Stimulated activated CD4-positive, alpha-beta T cell treated with anti-CD3 and anti-CD28 coated beads, Interleukin-4, amount 100 ng/mL, for 48 hours (primary cell): ENCODE results near the gene SNX19.
A peak's percentile ranks its signal among the peaks of the same experiment; 100 is the strongest.
"Not testable (repeated sequence)": the region's sequence is repeated elsewhere in the genome, so short reads cannot be mapped to it uniquely, and the experiment has no call there.

ENCODE experiments used
- DNase-seq, 2 donors: peaks; one replicate each; pipeline ENCODE4 v3.0.0-alpha.2; 2020; ENCODE audit warnings: low read depth in 2 of 2

Gene SNX19

GRCh38 chr11:130916238-130916855 is at the start of gene SNX19:
TSS of gene SNX19 (minus strand) at chr11:130916479. CDS start at chr11:130915939, 540 bp downstream.
- DNase-seq: peak; percentile 83 to 86

- DNase-seq: no peak
Observed at GRCh38 chr11:130964058-130964792, 47.9 kb upstream of the SNX19 start.

- DNase-seq: no peak
Observed at GRCh38 chr11:130947889-130948288, 31.6 kb upstream of the SNX19 start.

GRCh38 chr11:130947481-130947880 is 31.2 kb upstream of the SNX19 start:
- no peak for DNase-seq

- DNase-seq: no peak
Observed at GRCh38 chr11:130947058-130947457, 30.8 kb upstream of the SNX19 start.

GRCh38 chr11:130945896-130946295 is 29.6 kb upstream of the SNX19 start:
- DNase-seq: no peak

- no peak for DNase-seq
Observed at GRCh38 chr11:130940706-130941105, 24.4 kb upstream of the SNX19 start.

- no peak for DNase-seq
Observed at GRCh38 chr11:130937051-130937450, 20.8 kb upstream of the SNX19 start.

- DNase-seq: no peak
Observed at GRCh38 chr11:130932086-130932712, 15.9 kb upstream of the SNX19 start.

GRCh38 chr11:130924750-130925149 is 8.5 kb upstream of the SNX19 start:
- DNase-seq: no peak

GRCh38 chr11:130920612-130921011 is 4.3 kb upstream of the SNX19 start:
- DNase-seq: not testable (repeated sequence)

- no peak for DNase-seq
Observed at GRCh38 chr11:130918081-130918480, 1.8 kb upstream of the SNX19 start.

- DNase-seq: no peak
Observed at GRCh38 chr11:130916910-130917309, 631 bp upstream of the SNX19 start.

- DNase-seq: no peak
Observed at GRCh38 chr11:130915603-130916237, 559 bp downstream of the SNX19 start.

GRCh38 chr11:130913268-130913667 is 3.0 kb downstream of the SNX19 start:
- no peak for DNase-seq

- DNase-seq: no peak
Observed at GRCh38 chr11:130912552-130912951, 3.7 kb downstream of the SNX19 start.

- DNase-seq: no peak
Observed at GRCh38 chr11:130911306-130911705, 5.0 kb downstream of the SNX19 start.

- no peak for DNase-seq
Observed at GRCh38 chr11:130909650-130910049, 6.6 kb downstream of the SNX19 start.

GRCh38 chr11:130908770-130909625 is 7.3 kb downstream of the SNX19 start:
- no peak for DNase-seq

GRCh38 chr11:130908061-130908460 is 8.2 kb downstream of the SNX19 start:
- DNase-seq: no peak

GRCh38 chr11:130907229-130907628 is 9.1 kb downstream of the SNX19 start:
- DNase-seq: no peak

- DNase-seq: no peak
Observed at GRCh38 chr11:130906616-130907015, 9.7 kb downstream of the SNX19 start.
